GM12878 (cell line): Measurements from ENCODE around the gene AGAP1. TPM values are rescaled to one million over a fixed set of nuclear protein-coding genes. Genes with fewer than 3 reads are reported as not detected.

Source experiments
- ATAC-seq: fragments of 200-7000 bp; cut with Tn5 transposase; 3 replicates; pipeline ENCODE4 v1.9.1; 2020; ENCODE audit warnings: mild to moderate bottlenecking, moderate library complexity
- BruUV-seq: library from RNA; stranded (reverse); fragments of 400-500 nt; replicated peaks from 2 replicates; lab custom pipeline; 2021; lab: Mats Ljungman, UMichigan
- CTCF ChIA-PET: fragments of 300-600 bp; sonication (Branson Sonifier 250); formaldehyde crosslinking; extraction: SDS; loops from one replicate; lab custom pipeline; 2021; ENCODE audit warnings: inconsistent platforms; lab: Yijun Ruan, JAX
- POLR2A ChIA-PET: fragments of 350-600 bp; formaldehyde crosslinking; extraction: SDS; loops from one replicate; lab custom pipeline; 2021; ENCODE audit warnings: inconsistent platforms; lab: Charles Lee
- RAD21 ChIA-PET: fragments of 300-600 bp; sonication (Branson Sonifier 250); formaldehyde crosslinking; loops from one replicate; lab custom pipeline; 2023; ENCODE audit warnings: antibody characterized with exemption; ENCODE audit not compliant: unreplicated experiment; lab: Charles Lee
- SMC1A ChIA-PET: fragments of 300-600 bp; sonication (Branson Sonifier 250); formaldehyde crosslinking; loops from one replicate; lab custom pipeline; 2023; ENCODE audit not compliant: unreplicated experiment, uncharacterized antibody; lab: Charles Lee
- DNase-seq: peaks from one replicate; pipeline ENCODE4 v3.0.0-alpha.2; 2011; ENCODE audit warnings: low read depth, low spot score
- FAIRE-seq: peaks from 3 replicates; lab custom pipeline; 2011; peaks lifted over from hg19 to GRCh38; lab: Jason Lieb, UNC
- H2AFZ ChIP-seq: 2 replicates; pipeline ENCODE4 v1.6.0; 2011; ENCODE audit warnings: low read depth, low read length, control low read depth; ENCODE audit not compliant: control insufficient read depth
- H3K27ac ChIP-seq: 2 replicates; pipeline ENCODE4 v1.5.1; 2011; ENCODE audit warnings: control low read depth; ENCODE audit not compliant: control insufficient read depth, insufficient read depth
- H3K27me3 ChIP-seq, 2 experiments: replicated peaks in 1 of 2; 2 replicates each; pipeline versions ENCODE4 v1.6.0 to v1.6.1; 2011; ENCODE audit warnings: low read length in 1 of 2; ENCODE audit not compliant: control insufficient read depth in 2 of 2, insufficient read depth in 2 of 2
- H3K36me3 ChIP-seq, 2 experiments: 2 replicates each; pipeline ENCODE4 v1.5.1; 2011; ENCODE audit warnings: low read length in 1 of 2; ENCODE audit not compliant: control insufficient read depth in 2 of 2, insufficient read depth in 2 of 2
- H3K4me1 ChIP-seq: 2 replicates; pipeline ENCODE4 v1.6.1; 2011; ENCODE audit warnings: mild to moderate bottlenecking, low read length, moderate library complexity, mixed read lengths; ENCODE audit not compliant: control insufficient read depth, insufficient read depth
- H3K4me2 ChIP-seq: 2 replicates; pipeline ENCODE4 v1.6.0; 2011; ENCODE audit warnings: control low read depth; ENCODE audit not compliant: control insufficient read depth, insufficient read depth
- H3K4me3 ChIP-seq: fragments of 200-600 bp; sonication (generic); 2 replicates; pipeline ENCODE4 v1.5.1; 2016
- H3K79me2 ChIP-seq: 2 replicates; pipeline ENCODE4 v1.6.0; 2011; ENCODE audit warnings: low read length; ENCODE audit not compliant: control insufficient read depth, insufficient read depth
- H3K9ac ChIP-seq: 2 replicates; pipeline ENCODE4 v1.8.0; 2011; ENCODE audit warnings: low read length, control low read depth, mixed read lengths; ENCODE audit not compliant: control insufficient read depth, insufficient read depth
- H3K9me3 ChIP-seq: replicated peaks from 3 replicates; pipeline ENCODE4 v1.5.1; 2011; ENCODE audit warnings: mild to moderate bottlenecking, low read length; ENCODE audit not compliant: control insufficient read depth, insufficient read depth
- H4K20me1 ChIP-seq: 2 replicates; pipeline ENCODE4 v1.6.0; 2011; ENCODE audit not compliant: control insufficient read depth, insufficient read depth
- BMI1 ChIP-seq: fragments of 450-650 bp; IDR thresholded peaks from 2 replicates; pipeline ENCODE4 v1.6.1; 2016; ENCODE audit warnings: mild to moderate bottlenecking, moderate library complexity, borderline replicate concordance
- MYC ChIP-seq: IDR thresholded peaks from 2 replicates; pipeline ENCODE4 v1.6.1; 2011; ENCODE audit warnings: mild to moderate bottlenecking, low read length, moderate library complexity, inconsistent platforms; ENCODE audit not compliant: insufficient read depth, insufficient replicate concordance, insufficient read length, severe bottlenecking
- PML ChIP-seq: IDR thresholded peaks from 2 replicates; pipeline ENCODE4 v1.6.1; 2012; ENCODE audit warnings: low read length, inconsistent platforms
- RBBP5 ChIP-seq: fragments of 200-600 bp; sonication (generic); conservative IDR thresholded peaks from 2 replicates; pipeline ENCODE4 v1.6.1; 2016
- STAT3 ChIP-seq: IDR thresholded peaks from 2 replicates; pipeline ENCODE4 v1.6.1; 2011; ENCODE audit warnings: low read depth, low read length, improper control_type of control experiment
- SUPT20H ChIP-seq: IDR thresholded peaks from 2 replicates; pipeline ENCODE4 v1.6.1; 2011; ENCODE audit warnings: low read depth, mild to moderate bottlenecking, low read length, moderate library complexity, borderline replicate concordance; ENCODE audit not compliant: control insufficient read depth
- WGBS: methylation state at CpG from one replicate; pipeline ENCODE4 v1.1.6; 2016; ENCODE audit warnings: low lambda C conversion rate; ENCODE audit not compliant: insufficient replicate concordance, insufficient coverage; ENCODE audit errors: missing lambda C conversion rate; 5-methylcytosine and 5-hydroxymethylcytosine counted together
- in situ Hi-C: fragments of 300-500 bp; cut with MboI; formaldehyde crosslinking; loops from 9 replicates; pipeline ENCODE4 v1.14.3; 2018; ENCODE audit warnings: mixed read lengths
- intact Hi-C: fragments of 100-400 bp; cut with micrococcal nuclease; formaldehyde crosslinking; loops from one replicate; pipeline ENCODE4 v1.14.2; 2022; ENCODE audit not compliant: unreplicated experiment
- polyA plus RNA-seq, 11 experiments: library from polyadenylated mRNA; depleted of rRNA in 4 of 11; unstranded in 6 of 11; stranded (reverse) in 5 of 11; fragments of >200 nt; fragmentation: Nextera tagmentation in 4 of 11; fragmentation: Illumina TruSeq in 1 of 11; extraction: Ambion mirVana in 4 of 11; extraction: Trizol in 1 of 11; gene quantifications; 1 replicate in 1 of 11; 2 replicates in 10 of 11; pipeline versions ENCODE4 v1.2.1 to v1.2.3, GENCODE V29; 2011 to 2016; ENCODE audit warnings: inconsistent platforms in 2 of 11, missing spikeins in 2 of 11, low read depth in 1 of 11
- total RNA-seq, 4 experiments: library from RNA; depleted of rRNA in 3 of 4; stranded (reverse); fragments of >200 nt in 3 of 4; fragmentation: Illumina TruSeq in 1 of 4; extraction: Trizol in 1 of 4; gene quantifications; 2 replicates each; pipeline versions ENCODE4 v1.2.1 to v1.2.3, GENCODE V29; 2013 to 2021
- TF ChIP-seq, protein P1 (sequence below): IDR thresholded peaks from 2 replicates; pipeline ENCODE4 v1.6.1; 2011; ENCODE audit warnings: low read depth, mild to moderate bottlenecking, low read length, moderate library complexity, borderline replicate concordance; ENCODE audit errors: extremely low read depth
- TF ChIP-seq, protein P2 (sequence below): fragments of 450-650 bp; IDR thresholded peaks from 2 replicates; pipeline ENCODE4 v1.6.1; 2017; ENCODE audit warnings: low read depth, mild to moderate bottlenecking, moderate library complexity
- TF ChIP-seq, protein P3 (sequence below): fragments of 450-650 bp; IDR thresholded peaks from 2 replicates; pipeline ENCODE4 v1.6.1; 2016; ENCODE audit warnings: mild to moderate bottlenecking

AGAP1 gene
- total and polyA plus RNA-seq, 10 of the 15 experiments (the other 5 are each of a cell fraction or from before 2014, with no cell fraction given): 0.05 to 0.15 (median 0.06) TPM; not detected in 7

DNA sequence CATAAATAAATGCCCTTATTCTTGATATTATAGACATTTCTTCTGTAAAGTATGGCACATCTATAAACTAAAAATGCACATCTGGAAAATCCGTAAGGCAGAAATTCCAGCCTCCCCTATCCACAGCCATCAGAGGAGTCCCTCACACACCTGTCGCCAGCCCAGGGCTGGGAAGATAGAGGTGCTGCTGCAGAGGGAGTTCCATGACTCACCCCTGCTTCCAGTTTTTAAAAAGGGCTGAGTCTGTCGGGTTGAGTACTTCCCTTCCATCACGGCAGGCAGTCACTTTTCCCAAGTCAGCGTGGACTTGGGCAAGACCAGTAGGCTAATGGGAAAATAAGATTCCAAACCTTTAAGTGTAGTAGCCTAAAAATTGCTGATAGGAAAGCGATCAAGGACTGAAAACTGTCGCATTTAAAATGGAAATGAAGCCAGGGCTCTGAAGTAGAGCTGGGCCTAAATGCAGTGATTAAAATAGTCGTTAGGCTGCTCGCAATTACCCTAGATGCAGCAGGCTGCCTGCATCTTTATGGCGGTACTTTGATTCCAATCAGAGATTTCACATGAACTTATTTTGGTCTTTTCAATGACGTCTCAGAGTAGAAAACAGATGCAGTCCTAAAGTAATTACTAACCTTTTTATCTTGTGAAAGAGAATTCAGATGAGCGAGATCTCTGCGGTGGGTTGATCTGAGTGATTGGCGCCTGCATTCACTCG lies 280.5 kb downstream of the AGAP1 start:
- TF ChIP-seq, protein P1, sequence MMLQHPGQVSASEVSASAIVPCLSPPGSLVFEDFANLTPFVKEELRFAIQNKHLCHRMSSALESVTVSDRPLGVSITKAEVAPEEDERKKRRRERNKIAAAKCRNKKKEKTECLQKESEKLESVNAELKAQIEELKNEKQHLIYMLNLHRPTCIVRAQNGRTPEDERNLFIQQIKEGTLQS: no peak
- no peak for TF ChIP-seq BMI1
- no peak for TF ChIP-seq MYC
- TF ChIP-seq PML: no peak
- no peak for TF ChIP-seq SUPT20H
- no peak for TF ChIP-seq STAT3
- TF ChIP-seq, protein P2, sequence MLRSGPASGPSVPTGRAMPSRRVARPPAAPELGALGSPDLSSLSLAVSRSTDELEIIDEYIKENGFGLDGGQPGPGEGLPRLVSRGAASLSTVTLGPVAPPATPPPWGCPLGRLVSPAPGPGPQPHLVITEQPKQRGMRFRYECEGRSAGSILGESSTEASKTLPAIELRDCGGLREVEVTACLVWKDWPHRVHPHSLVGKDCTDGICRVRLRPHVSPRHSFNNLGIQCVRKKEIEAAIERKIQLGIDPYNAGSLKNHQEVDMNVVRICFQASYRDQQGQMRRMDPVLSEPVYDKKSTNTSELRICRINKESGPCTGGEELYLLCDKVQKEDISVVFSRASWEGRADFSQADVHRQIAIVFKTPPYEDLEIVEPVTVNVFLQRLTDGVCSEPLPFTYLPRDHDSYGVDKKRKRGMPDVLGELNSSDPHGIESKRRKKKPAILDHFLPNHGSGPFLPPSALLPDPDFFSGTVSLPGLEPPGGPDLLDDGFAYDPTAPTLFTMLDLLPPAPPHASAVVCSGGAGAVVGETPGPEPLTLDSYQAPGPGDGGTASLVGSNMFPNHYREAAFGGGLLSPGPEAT: no peak
- TF ChIP-seq RBBP5: no peak
- TF ChIP-seq, protein P3, sequence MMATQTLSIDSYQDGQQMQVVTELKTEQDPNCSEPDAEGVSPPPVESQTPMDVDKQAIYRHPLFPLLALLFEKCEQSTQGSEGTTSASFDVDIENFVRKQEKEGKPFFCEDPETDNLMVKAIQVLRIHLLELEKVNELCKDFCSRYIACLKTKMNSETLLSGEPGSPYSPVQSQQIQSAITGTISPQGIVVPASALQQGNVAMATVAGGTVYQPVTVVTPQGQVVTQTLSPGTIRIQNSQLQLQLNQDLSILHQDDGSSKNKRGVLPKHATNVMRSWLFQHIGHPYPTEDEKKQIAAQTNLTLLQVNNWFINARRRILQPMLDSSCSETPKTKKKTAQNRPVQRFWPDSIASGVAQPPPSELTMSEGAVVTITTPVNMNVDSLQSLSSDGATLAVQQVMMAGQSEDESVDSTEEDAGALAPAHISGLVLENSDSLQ: no peak
- ChIA-PET SMC1A (no interaction called here), CTCF (no interaction called here), POLR2A (no interaction called here), RAD21 (no interaction called here)
- FAIRE-seq: no peak
- ATAC-seq: no peak
- 39% methylated on average over 15 of the region's 15 CpGs for WGBS
- H3K4me3 ChIP-seq: no peak overlapping the region
- in situ Hi-C loops: loop anchor here (5.0 kb wide), 1 partner anchor 408 kb away; no protein-coding TSS in a partner anchor
- H3K9me3 ChIP-seq: no peaks in the 10 kb centered on the region
- no peaks in the 10 kb centered on the region for H4K20me1 ChIP-seq
- no peaks in the 10 kb centered on the region for H3K4me1 ChIP-seq
- H2AFZ ChIP-seq: no peak overlapping the region
- H3K27me3 ChIP-seq: peaks cover 0 to 2% of the 10 kb centered on the region in 2 experiments; a peak in 2 of 4 replicates
- no peaks in the 10 kb centered on the region for H3K36me3 ChIP-seq
- DNase-seq: no peak
- BruUV-seq: no TSS peak
- no peak overlapping the region for H3K9ac ChIP-seq
- H3K27ac ChIP-seq: no peak overlapping the region
- no peaks in the 10 kb centered on the region for H3K79me2 ChIP-seq
- intact Hi-C loops: no loop called here
- H3K4me2 ChIP-seq: no peak overlapping the region
